LNCAP (cell line): ENCODE measurements around the gene GBGT1.

Experiments used
- TF ChIP-seq, protein P1 (sequence below): fragments of 450-650 bp; IDR thresholded peaks from 2 replicates; pipeline ENCODE4 v1.5.1; 2017; ENCODE audit warnings: mild to moderate bottlenecking

Gene GBGT1

DNA sequence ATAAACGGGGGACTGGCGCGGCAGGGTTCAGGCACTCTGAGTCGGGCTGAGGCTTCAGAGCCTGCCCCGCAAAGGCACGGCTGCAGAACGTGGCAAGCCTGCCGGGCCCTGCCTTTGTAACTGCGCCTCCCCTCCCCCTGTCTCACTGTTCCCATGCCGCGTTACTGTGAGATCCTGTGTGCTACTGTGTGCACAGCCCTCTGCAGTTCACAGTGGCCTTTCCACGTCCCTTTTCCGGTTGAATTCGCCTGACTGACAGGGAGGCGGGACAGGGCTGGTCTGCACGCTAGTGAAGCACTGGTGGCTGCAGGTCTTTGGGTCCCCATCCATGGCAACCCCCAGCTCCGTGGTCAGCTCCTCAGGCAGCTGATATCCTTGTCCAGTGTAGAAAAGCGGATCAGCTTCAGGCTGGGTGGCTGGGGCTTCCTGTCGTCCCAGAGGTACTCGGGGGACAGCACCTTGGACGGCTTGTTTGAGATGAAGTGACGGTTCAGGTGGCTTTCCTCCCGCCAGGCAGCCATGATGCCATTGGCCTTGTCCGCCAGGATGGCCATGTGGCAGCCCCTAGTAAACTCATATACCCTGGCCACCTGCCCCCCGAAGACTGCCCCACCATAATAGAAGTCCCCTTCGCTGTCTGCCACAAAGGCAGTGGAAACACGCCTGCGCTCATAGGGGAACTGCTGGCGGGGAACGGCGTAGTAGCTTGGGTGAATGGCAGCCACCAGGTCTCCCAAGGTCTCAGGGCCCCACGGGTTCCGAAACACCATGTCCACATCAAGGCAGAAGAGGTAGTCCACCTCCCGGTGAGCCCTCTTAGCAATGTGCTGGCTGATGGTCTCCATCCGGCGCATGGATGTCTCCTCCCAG lies 10.3 kb downstream of the GBGT1 start:
- TF ChIP-seq, protein P1, sequence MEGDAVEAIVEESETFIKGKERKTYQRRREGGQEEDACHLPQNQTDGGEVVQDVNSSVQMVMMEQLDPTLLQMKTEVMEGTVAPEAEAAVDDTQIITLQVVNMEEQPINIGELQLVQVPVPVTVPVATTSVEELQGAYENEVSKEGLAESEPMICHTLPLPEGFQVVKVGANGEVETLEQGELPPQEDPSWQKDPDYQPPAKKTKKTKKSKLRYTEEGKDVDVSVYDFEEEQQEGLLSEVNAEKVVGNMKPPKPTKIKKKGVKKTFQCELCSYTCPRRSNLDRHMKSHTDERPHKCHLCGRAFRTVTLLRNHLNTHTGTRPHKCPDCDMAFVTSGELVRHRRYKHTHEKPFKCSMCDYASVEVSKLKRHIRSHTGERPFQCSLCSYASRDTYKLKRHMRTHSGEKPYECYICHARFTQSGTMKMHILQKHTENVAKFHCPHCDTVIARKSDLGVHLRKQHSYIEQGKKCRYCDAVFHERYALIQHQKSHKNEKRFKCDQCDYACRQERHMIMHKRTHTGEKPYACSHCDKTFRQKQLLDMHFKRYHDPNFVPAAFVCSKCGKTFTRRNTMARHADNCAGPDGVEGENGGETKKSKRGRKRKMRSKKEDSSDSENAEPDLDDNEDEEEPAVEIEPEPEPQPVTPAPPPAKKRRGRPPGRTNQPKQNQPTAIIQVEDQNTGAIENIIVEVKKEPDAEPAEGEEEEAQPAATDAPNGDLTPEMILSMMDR: no peak

DNA sequence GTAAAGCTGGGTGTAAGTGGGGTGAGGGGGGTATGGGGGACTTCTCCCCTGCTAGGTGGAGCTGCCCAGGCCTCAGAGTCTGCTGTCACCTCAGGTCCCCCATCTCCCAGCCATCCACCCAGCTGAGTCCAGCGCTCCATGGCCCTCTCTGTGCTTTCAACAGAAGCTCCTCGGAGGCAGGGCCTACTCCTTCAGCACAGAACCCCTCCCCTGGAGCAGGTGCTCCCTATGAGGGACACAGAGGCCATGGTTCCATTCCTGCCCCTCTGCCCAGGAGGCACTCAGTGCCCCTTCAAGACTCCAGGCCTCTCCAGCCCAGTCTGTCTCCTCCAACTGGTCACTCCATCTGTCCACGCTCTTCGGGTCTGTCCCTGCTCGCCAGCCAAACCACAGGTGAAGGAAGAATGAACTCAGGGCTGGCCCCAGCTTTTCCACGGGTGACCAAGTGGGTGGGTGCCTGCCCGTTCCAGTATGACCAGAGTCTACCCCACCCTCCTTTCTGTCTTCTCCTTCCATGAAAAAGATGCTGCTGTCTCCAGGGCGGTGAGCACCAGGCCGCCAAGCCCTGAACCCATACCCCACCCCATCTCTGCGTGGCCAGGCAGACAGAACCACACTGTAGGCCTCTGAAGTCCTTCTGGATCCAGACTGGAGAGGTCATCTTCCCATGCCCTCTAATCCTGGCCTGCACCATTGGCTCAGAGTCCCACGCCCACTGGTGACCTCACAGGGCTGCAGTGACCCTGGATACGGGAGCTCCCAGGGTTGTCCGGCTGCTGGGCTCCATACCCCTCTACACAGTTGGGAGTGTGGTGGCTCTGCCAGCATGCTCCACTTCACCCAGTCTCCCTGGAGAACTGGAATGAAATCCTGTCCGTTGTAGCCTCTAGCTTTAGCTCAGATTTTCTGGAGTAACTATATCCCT lies 11.9 kb downstream of the GBGT1 start:
- TF ChIP-seq, protein P1: no peak

DNA sequence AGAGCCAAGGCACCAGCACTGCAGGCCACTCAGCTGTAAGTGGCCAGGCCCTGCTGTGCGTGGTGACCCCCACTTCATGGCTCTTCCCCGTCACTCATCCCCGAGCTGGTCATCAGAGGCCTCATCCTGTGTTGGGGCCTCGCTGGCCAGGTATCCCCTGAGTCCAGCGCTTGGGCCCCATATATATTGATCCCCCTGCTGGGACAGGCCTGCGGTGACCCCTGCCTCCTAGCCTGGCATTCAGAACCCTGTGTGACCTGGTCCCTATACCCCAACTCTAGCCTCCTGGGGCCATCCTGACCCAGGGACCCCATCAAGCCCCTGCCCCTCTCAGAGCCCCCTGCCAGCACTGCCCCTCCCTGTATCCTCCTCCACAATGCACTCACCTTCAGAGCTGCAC lies 12.7 kb downstream of the GBGT1 start:
- TF ChIP-seq, protein P1: no peak

DNA sequence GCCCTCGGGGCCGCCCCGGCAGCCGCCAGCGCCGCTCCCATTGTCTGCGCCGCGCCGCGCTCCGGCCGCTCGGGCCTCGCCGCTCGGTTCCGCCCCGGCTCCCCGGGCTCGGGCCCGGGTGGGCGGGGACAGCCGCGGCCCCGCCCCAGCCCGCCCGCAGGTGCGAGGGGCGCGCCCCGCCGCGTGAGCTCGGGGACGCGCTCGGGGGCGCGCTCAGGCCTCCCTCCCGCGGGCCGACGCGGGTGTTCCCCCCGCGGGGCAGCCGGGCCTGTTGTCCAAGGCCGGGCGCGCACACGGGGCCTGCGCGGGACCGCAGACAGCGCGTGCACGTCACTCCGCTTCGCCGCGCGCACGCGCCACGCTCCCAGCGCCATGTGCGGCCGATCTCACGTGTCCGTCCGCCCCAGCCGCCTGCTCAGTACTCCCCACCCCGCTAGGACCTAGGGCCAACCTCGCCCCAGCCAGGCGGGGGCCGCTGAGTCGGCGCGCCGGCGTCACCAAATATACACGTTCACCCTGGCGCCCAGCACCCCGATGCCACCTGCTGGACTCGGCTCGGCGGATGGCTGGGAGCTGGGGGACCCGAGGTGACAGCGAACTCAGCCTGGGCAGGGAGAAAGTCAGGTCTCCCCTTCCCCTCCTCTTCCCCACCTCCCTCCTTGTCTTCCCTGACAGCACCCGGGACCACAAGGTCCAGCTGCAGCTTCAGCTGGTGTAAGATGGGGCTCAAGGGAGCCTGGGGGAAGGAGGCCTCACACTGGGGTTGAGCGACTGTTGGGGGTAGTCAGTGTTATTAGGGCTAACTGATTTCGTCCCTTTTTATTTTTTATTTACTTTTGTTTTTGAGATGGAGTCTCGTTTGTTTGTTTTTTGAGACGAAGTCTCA lies 14.3 kb downstream of the GBGT1 start:
- TF ChIP-seq, protein P1: peak; percentile 32; the same call in 1 of the 2 replicates

DNA sequence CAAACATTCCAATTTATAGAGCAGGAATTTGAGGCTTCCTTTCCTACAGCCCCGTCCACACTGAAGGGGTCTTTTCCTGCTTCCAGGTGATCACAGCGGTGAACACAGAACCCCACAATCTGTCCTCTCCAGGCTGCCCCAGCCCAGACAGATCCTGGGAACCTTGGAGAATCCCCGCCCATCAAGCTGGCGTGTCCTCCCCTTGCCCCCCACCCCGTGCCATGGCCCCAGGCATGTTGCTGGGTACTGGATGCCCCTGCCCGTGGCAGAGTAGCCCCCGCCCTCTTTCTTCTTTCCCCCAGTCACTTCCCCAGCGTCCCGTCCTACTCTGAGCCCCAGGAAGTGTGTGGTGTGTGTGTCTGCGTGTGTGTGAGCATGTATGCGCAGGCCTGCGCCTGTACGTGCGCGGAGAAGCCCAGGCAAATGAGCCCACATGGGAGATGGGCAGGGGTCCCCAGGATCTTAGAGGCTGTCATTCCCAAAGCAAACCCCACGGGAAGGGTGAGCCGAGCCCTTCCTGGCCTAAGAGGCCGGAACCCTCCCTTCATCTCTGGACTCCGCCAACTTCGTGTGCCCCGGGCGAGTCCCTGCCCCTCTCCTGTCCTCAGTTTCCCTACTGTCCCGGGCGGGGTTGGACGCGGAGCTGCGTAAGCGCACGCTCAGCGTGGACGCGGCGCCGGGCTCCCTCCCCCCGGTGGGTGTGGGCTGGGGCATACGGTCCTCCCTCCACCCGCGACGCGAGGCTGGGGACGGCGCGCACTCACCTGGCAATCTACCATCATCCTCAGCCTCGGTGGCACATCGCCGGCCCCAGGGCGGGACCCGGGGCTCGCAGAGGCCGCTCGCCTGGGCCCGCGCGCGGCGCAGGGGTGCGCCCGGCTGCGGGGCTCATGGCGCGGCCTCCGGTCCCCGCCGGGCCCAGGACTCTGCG lies 15.2 kb downstream of the GBGT1 start:
- TF ChIP-seq, protein P1: no peak

DNA sequence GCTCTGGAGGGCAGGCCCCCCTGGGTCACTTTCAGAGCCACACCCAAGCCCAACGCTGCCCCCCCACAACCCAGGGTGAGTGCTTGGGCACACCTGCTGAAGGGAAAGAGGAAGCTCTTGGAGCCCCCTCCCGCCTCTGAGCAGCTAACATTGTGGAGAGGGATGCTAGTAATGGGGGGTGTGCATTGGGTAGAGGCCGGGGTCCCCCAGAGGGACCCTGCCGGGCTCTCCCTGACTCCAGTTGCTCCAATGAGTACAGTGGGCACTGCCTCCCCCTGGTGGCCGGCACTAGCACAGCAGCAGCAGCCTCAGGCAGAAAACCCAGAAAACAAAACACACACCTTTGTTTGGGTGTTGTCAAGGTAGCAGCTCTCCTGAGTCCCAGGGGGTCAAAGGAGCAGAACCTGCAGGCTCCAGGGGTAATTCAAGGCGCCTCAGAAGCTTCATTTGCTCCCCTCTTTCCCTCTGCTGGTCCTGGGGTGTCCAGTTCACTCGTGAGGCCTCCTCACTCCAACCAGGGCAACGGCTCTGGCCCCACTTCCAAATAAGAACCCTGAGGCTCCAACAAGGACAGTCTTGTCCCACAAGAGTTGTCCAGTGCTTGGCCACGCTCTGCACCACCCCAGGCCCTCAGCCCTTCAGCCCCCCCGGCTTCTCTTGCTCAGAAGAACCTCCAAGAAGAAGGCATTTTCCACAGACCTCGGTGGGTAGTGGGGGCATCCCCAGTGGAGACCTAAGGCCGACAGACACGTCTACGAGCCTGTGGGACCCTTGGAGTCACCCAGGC lies 16.1 kb downstream of the GBGT1 start:
- TF ChIP-seq, protein P1: peak; percentile 99
